ENCODE results near the gene MCAM.

DNA sequence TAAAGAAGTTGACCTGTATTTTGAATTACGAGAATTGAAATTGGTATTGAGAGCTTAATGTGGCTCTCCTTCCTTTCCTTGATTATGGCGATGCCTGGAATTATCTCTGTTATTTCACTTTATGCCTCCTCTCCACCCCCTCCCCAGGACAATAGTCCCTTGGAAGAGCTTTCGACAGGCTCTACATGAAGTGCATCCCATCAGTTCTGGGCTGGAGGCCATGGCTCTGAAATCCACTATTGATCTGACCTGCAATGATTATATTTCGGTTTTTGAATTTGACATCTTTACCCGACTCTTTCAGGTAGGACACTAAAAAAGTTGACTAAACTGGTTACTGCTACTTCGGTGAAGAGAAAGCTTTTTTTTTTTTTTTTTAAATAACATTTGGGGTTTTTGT, 43.2 kb downstream of the MCAM start:
- TF ChIP-seq EZH2 (IDR thresholded peaks at IDR 0.05) (no peak), EZH2phosphoT487 (IDR thresholded peaks at IDR 0.05) (no peak)

All from neural progenitor cell (in vitro differentiated cells).